Suprapubic skin (tissue), 3 donors: ENCODE data around the gene CEACAM16.

ENCODE experiments used
- CTCF ChIP-seq, 2 donors: fragments of 200-600 bp in 1 of 2; fragments of 450-650 bp in 1 of 2; sonication (generic) in 1 of 2; IDR thresholded peaks; one replicate each; pipeline ENCODE4 v1.5.1; 2016 to 2019; ENCODE audit warnings: antibody characterized with exemption in 2 of 2, mild to moderate bottlenecking in 1 of 2, moderate library complexity in 1 of 2
- POLR2AphosphoS5 ChIP-seq, 3 donors: sonication (generic); formaldehyde crosslinking; IDR thresholded peaks; one replicate each; pipeline ENCODE4 v1.6.1; 2017; ENCODE audit warnings: antibody characterized with exemption in 3 of 3

DNA sequence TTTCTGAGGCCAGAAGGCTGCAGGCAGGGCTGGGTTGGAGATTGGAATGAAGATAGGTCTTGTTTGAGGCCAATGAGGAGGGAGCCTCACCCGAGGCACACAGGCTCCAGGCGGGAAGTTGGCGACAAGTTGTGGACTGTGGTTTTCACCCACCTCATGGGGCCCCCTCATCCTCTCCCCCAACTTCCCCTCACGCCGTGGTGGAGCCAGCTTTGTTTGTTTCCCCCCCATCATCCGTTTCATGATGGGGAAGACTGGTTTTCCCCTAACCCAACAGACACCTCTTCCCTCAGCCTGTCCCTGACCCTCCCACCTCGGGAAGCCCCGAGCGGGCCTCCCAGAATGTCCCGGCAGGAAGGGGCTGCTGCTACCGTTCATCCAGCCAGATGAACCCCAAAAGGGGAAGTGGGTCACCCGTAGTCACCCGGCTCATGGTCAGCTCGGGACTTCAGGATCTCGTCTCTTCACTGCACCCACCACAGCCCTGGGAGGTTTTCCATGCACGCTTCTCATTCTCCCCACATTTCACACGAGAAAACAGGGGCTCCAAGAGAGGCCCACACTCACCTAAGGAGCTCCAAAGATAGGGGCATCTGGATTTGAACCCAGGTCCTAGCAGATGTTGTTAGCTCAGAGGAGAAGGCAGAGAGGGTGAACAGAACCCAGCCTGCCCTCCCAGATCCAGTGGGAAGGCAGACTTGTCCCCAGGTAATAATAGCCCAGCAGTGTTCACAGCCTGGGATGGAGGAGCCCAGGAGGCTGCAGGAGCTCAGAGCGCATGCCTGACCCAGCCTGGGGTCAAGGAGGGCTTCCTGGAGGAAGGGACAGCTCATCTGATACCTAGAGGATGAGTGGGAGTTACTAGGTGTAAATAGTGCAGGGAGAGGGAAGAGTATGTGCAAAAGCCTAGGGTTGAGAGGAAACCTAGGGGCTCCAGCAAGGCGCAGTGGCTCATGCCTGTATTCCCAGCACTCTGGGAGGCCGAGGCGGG is 23.5 kb downstream of the CEACAM16 start:
- TF ChIP-seq POLR2AphosphoS5 (IDR thresholded peaks at IDR 0.05) = no peak
- no peak for TF ChIP-seq CTCF (IDR thresholded peaks at IDR 0.05)
